ENCODE data around the gene WBP1.
A peak's percentile ranks its signal among the peaks of the same experiment; 100 is the strongest.
"Not testable (repeated sequence)": the region's sequence is repeated elsewhere in the genome, so short reads cannot be mapped to it uniquely, and the experiment has no call there.

WBP1 gene

DNA sequence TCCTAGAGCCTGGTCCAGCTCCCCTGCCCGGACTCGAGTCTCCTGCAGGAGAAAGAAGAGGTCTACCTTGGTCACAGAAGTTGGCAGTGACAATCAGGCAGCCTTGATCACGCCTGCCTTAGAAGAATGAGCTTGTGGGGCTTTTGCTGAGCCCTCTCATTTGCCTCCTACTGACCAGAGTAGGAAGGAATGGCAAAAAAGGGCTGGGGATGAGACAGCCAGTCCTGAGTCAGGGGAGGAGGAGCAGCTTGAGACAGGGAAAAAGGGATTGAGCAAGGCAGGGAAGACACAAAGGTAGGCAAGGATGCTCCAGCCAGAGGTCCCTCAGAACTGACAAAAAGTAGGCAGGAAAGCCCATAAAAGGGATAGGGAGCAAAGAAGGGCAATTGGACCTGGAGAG lies 30.7 kb upstream of the WBP1 start:
- no peak for DNase-seq (ENCODE audit: low spot score)

GRCh38 chr2:74428675-74429074 lies 29.6 kb upstream of the WBP1 start:
- no peak for DNase-seq (ENCODE audit: low spot score)

DNA sequence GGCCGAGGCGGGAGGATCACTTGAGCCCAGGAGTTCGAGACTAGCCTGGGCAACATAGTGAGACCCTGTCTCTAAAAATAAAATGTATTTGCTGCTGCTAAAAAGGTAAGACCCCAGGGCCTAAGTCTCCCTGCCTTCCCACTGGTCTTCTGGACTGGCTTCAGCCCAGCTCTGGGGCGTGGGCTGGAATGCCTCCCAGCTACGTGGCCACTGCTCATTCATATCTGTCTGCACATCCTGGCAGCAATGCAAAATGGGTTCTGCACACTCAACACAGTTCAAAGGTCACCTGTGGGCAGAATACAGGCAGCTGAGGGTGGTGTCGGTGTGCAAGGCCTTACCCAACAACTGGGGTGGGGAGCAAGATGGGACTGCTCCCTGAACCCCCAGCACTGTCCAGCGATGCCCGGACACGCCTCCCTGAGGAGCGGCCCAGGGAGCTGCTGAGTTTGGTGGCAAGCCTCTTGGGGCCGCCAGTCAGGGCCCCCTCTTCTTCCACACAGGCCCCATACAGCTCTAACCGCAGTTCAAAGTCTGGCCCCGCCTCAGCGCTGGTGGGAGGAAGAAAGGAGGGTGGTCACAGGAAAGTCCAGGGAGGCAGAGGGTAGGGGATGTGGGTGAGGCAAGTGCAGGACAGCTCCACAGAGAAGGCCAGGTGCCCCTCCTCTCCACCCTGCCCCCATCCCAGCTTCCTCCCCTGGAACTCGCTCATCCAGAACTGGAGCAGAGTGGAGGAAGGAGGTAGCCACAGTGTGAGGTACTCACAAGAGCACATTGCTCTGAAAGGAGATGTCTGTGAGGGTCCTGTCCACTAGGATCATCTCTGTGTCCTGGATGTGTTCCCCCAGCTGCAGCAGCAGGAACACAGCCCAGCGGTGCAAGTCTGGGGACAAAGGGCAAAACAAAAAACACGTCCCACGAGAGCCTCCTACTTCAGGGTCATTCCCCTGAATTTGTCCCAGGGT lies 28.5 kb upstream of the WBP1 start:
- DNase-seq (ENCODE audit: low spot score): no peak

- DNase-seq (ENCODE audit: low spot score): no peak
Observed at GRCh38 chr2:74430502-74430901, 27.7 kb upstream of the WBP1 start.

- DNase-seq (ENCODE audit: low spot score): no peak
Observed at GRCh38 chr2:74436111-74436805, 22.0 kb upstream of the WBP1 start.

DNA sequence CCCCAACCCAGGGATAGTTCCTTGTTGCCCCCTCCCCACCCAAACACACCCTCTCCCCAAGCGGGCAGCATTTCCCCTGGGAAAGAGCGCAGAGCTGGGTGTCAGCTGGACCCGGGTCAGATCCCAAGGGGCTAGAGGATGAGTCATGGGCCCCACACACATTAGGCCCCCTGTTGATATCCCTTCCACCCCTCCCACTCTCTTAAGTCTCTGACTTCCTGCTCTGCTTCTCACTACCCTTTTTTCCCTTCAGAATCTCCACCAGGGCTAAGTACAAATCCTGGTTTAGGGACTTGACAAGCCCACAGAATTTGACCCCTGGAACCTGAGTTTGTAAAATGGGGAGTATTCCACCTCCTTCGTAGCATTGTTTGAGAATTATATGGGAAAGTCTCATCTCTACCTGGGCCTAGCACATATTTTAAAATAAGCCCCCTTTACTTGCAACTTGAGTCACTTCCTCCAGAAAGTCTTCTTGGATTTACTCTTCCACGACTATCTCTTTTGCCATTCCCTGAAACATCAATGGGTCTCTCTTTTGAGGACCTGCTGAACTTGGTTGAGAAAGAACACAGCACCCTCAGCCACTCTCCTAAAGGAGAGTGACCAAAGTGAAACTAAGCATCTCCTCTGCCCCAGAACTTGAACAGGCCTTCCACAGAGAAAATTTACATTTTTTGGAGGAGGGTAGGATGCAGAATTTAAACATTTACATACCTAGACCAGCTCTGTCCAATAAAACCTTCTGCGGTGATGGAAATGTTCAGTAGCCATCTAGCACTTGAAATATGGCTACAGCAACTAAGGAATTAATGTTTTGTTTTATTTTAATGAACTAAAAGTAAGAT lies 21.2 kb upstream of the WBP1 start:
- DNase-seq (ENCODE audit: low spot score): no peak

DNA sequence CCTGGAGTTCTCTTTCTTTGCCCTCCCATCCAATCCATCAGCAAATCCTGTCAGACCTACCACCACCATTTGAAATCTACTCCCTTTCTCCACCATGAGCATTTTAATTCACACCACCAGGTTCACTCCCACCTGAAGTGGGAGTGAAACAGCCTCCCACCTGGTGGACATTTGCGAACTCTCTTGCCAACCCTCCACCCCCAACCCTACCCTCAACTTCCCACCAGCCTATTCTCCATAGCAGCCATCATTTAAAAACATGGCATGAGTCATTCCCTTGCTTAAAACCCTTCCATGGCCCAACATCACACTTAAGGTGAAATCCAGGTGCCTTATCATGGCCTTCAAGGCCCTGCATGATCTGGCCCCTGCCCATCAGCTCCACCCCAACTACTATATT lies 20.0 kb upstream of the WBP1 start:
- DNase-seq (ENCODE audit: low spot score): no peak

- no peak for DNase-seq (ENCODE audit: low spot score)
Observed at GRCh38 chr2:74439373-74439772, 18.9 kb upstream of the WBP1 start.

DNA sequence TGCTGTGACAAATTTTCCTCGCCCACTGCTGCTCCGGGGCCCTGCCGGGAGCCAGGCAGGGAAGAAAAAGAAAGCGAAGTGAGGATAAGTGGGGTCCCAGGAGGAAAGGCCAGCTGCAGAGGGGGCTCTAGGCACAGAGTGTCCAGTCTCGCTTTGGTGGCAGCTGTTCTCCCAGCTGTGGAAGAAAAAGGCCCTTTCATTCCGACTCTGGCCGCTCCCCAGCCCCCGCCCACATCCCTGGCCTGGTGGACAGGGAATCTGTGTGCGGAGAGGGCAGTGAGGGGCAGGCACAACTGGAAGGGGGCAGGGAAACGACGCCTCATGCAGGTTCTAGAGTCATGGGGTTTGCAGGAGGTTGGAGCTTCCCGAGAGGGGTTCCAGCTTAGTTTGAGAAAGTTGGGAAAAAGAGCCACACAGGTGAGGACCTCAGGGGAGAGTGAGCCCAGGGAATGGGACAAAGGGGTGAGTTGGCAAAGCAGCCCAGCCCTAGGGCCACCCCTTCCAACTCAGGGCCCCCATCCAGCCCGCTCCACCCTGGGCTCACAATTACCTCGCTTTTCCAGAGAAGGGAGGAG lies 18.3 kb upstream of the WBP1 start:
- DNase-seq (ENCODE audit: low spot score): no peak

DNA sequence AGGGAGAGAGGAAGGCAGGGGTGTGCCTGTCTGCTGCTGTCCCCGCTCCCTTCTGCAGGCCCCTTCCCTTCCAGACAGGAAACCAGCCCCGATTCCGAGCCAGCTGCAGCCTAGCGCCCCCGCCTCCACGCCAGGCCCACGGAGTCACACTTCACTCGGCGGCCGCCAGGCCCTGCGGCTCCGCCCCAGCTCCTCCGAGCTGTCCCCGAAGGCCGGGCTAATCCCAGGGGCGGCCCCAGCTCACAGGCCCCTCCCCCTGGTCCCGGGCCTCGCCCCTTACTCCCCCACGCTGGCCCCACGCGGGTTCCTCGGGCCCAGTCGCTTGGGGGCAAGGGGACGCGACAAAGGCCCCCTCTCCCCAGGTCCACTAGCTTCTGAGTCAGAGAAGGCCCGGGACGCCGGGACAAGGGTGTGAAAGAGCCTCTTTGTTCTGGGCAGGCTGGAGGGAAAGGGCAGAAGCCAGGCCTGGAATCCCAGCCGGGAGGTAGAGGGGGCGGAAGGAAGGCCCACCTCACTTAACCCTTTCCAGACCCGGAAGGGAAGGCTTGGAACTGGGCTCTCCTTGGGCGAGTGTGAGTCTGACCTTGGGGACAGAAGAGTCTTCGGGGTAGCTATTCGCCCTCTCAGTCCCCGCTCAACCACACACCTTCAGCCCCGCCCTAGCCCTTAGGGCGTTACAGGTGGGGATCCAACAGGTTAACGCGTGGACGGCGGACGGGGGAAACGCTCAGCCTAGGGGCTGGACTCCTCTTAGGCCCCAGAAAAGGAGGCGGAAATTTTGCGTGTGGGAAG lies 17.7 kb upstream of the WBP1 start:
- peak; percentile 94 for DNase-seq (ENCODE audit: low spot score)

DNA sequence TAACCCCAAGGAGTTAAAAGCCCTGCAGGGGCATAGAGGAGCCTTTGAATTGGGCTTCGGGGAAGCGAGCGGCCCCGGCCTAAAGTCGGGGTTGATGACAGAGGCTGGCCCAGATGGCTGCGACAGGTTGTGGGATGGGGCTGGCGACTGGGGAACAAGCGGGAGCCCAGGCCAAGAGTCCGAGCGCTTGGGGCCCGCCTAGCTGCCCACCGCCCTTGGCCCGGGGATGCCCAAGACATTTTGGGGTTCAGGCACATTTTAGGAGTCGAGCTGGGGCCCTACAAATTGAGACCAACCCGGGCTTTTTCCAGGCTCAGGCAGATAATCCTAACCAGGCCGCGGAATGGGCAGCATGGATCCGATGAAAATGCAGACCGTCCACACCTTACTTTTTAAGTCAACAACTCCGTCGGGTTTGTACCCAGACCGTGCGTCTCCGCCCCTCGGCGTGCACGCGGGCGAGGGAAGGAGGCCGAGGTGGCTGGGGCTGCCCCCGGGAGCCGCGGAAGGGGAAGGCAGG lies 17.0 kb upstream of the WBP1 start:
- DNase-seq (ENCODE audit: low spot score): no peak

DNA sequence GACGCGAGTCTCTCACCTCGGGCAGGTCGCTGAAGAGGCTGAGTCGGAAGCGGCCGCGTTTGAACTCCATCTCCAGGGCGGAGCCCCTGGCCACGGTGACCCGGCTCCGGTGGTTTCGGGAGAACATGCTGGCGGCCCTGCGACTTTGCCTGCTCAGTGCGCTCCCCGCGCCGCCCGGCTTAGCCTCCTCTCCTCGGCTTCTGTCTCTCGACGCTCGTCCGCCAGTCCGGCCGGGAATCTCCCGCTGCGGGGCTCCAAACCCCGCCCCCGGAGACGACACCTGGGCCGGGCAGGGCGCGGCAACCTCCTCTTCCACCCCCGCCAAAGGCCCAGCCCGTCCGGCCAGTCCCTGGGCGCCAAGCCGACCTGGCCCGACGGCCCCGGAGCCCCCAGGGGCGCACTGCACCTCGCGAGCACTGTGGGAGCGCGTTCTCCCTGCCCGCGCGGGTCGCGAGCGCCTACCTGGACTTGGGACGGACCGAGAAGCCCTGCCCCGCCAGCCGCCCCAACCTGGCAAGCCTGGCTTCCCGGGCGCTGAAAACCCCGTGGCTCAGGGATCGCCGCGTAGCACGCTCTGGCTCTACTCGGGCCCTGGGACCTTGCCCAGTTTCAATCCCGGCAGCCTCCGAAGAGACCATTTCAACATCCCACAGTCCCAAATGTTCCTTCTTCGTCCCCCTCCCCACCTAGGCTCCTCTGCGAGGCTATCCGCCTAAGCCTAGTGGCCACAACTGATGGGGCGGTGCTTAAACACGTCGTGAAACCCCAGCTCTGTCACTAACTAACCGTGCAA lies 16.4 kb upstream of the WBP1 start, which contains the start of gene RTKN:
Gene RTKN (minus strand): TSS at position 248 of the 793 bp plus-strand sequence. CDS start 121 bp downstream, at position 127.
- DNase-seq (ENCODE audit: low spot score): no peak

DNA sequence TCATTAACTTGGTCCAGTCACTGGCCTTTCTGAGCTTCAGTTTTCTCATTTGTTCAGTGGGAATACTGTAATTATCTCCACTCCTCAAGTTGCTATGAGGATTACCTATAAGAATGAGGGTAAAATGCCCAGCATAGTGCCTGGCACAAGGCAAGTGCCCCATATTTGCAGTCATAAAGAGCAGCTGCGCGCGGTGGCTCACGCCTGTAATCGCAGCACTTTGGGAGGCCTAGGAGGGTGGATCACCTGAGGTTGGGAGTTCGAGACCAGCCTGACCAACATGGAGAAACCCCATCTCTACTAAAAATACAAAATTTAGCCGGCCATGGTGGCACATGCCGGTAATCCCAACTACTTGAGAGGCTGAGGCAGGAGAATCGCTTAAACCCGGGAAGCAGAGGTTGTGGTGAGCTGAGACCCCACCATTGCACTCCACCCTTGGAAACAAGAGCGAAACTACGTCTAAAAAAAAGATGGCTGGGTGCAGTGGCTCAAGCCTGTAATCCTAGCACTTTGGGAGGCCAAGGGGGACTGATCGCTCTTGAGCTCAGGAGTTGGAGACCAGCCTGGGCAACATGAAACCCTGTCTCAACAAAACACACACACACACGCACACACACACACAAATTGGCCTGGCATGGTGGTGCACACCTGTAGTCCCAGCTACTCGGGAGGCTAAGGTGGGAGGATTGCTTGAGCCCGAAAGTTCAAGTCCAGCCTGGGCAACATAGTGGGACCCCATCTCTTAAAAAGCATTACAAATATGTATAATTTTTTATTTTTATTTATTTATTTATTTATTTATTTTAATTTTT lies 15.5 kb upstream of the WBP1 start:
- not testable (repeated sequence) for DNase-seq (ENCODE audit: low spot score)

- DNase-seq (ENCODE audit: low spot score): no peak
Observed at GRCh38 chr2:74444498-74445318, 13.5 kb upstream of the WBP1 start.

DNA sequence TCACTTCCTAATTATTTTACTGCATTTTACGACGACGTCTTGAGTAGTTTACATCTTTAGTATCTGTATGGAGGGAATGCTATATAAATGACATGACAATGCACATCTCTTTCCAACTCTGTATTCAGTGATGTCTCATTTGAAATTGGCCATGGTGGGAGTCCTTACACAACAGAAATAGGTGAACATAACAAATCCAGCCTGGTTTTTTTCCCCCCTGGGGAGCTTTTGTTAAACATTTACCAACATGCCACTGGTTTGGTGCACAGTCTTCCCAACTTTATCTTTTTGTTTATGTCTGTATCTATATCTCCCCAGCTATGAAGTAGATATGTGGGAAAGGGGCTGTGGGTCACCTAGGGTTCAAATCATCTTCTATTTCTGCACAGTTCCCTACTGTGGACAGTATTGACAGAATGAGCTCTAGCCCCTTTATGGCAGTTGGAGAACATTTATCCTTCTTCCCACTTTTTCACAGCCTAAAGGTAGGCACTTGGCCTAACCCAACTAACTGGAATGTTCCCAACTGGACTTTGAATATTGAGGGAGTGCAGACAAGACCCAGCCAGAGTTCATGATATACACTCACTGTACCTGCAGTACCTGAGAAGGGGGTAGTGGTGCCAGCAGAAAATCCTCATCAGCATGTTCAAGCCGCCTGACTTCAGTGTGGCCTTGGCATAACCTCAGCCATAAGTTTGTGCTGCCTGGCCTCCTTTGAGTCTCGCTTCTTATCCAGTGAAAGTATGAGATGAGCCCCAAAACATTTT lies 10.8 kb upstream of the WBP1 start:
- no peak for DNase-seq (ENCODE audit: low spot score)

DNA sequence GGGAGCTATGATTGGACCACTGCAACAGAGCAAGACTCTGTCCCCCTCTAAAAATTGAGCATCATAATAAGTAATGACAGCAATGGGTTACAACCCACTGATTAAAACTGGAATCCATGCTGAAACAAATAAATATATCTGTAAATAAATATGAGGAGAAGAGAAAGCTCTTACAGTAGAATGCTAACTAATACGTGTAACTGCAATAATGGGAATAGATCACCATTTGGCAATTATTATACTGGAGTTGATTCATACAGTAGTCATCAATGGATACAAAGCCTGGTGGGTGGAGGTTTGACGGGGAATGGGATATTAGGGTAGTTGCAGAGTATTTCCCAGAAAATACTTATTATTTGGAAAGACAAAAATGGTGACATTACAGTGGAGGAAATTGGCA lies 9.5 kb upstream of the WBP1 start:
- DNase-seq (ENCODE audit: low spot score): no peak

GRCh38 chr2:74450570-74451190 lies 7.6 kb upstream of the WBP1 start:
- no peak for DNase-seq (ENCODE audit: low spot score)

All from germinal center (tissue), 1 donor.